ENCODE results near the gene SOBP. TPM values are rescaled to one million over a fixed set of nuclear protein-coding genes. Genes with fewer than 3 reads are reported as not detected.

Gene SOBP
- total RNA-seq, 4 donors from 2014 or later = 6.0 to 18.4 (median 6.7) TPM

- no peak for TF ChIP-seq EP300 (IDR thresholded peaks at IDR 0.05)
- TF ChIP-seq CTCF (IDR thresholded peaks at IDR 0.05) = no peak
- no peak for TF ChIP-seq POLR2A (IDR thresholded peaks at IDR 0.05)
- WGBS, 2 donors = 69 to 75% methylated on average over 5 of the region's 5 CpGs
- peaks cover 0 to 15% (median 0%) of the 10 kb centered on the region in 4 donors for H3K4me1 ChIP-seq
- H3K4me3 ChIP-seq = no peak overlapping the region
- no peak overlapping the region for H3K27ac ChIP-seq
- H3K9me3 ChIP-seq = no peaks in the 10 kb centered on the region
- no peaks in the 10 kb centered on the region for H3K36me3 ChIP-seq
- DNase-seq (ENCODE audit: low spot score in 2 of 2) = no peak
- no peaks in the 10 kb centered on the region for H3K27me3 ChIP-seq
Measured at GRCh38 chr6:107602321-107603005, 112.5 kb downstream of the SOBP start.

DNA sequence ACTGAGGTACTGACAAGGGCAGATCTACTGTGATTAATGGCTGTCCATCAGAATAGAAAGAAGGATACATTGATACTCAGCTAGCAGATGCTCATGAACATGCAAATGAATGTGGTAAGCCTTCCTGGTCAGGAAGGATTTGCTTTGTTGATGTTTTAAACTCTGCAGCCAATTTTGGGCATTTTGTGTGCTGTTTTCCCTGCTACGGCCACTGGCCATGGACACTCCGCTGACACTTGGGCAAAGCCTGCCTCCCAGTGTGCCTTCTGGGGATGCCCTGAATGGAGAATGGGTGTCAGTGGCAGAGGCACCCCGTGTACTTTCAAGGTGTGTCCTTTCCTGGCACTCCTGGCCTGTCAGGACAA is 113.1 kb downstream of the SOBP start:
- Histone ChIP-seq H3K4me1 (peaks cover 0 to 15% (median 0%) of the 10 kb centered on the region in 4 donors), H3K4me3 (no peak overlapping the region), H3K9me3 (no peaks in the 10 kb centered on the region), H3K36me3 (no peaks in the 10 kb centered on the region), H3K27me3 (no peaks in the 10 kb centered on the region), H3K27ac (no peak overlapping the region)
- no peak for TF ChIP-seq CTCF (IDR thresholded peaks at IDR 0.05)
- no peak for TF ChIP-seq POLR2A (IDR thresholded peaks at IDR 0.05)
- no peak for TF ChIP-seq EP300 (IDR thresholded peaks at IDR 0.05)
- DNase-seq (ENCODE audit: low spot score in 2 of 2) = no peak
- 73 to 91% methylated on average over 3 of the region's 3 CpGs for WGBS, 2 donors

DNA sequence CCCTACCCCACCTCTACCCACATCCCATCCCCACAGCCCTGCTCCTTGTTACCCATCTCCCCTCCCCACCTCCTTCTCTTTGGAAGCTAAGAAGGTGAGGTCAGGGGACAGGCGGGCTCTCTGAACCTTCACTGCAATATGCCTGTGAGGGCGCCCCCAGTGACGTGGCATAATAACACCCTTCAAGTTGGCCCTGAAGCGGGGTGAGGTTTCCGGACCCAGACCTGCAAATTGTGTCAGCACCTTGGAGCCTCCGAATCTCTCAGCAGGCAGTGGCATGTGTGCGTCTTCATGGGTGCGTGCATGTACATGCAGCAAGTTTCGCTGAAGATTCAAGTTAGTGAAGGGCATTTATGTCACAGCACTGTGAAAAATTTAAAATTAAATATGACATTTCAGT is 114.6 kb downstream of the SOBP start:
- 95 to 97% methylated on average over 9 of the region's 9 CpGs for WGBS, 2 donors
- Histone ChIP-seq H3K36me3 (no peaks in the 10 kb centered on the region), H3K4me1 (peaks cover 0 to 15% (median 0%) of the 10 kb centered on the region in 4 donors), H3K4me3 (no peak overlapping the region), H3K9me3 (no peaks in the 10 kb centered on the region), H3K27ac (no peak overlapping the region), H3K27me3 (no peaks in the 10 kb centered on the region)
- TF ChIP-seq EP300 (IDR thresholded peaks at IDR 0.05) (no peak), POLR2A (IDR thresholded peaks at IDR 0.05) (no peak), CTCF (IDR thresholded peaks at IDR 0.05) (no peak)
- DNase-seq (ENCODE audit: low spot score in 2 of 2) = no peak

GRCh38 chr6:107606407-107606806 is 116.5 kb downstream of the SOBP start:
- no peak for TF ChIP-seq CTCF (IDR thresholded peaks at IDR 0.05)
- TF ChIP-seq POLR2A (IDR thresholded peaks at IDR 0.05) = no peak
- no peak for TF ChIP-seq EP300 (IDR thresholded peaks at IDR 0.05)
- H3K4me1 ChIP-seq = peaks cover 0 to 12% (median 2%) of the 10 kb centered on the region in 4 donors
- DNase-seq (ENCODE audit: low spot score in 2 of 2) = no peak
- no peak overlapping the region for H3K4me3 ChIP-seq
- no peaks in the 10 kb centered on the region for H3K36me3 ChIP-seq
- no peaks in the 10 kb centered on the region for H3K9me3 ChIP-seq
- H3K27me3 ChIP-seq = no peaks in the 10 kb centered on the region
- WGBS, 2 donors = 74 to 75% methylated on average over 4 of the region's 4 CpGs
- H3K27ac ChIP-seq = no peak overlapping the region

DNA sequence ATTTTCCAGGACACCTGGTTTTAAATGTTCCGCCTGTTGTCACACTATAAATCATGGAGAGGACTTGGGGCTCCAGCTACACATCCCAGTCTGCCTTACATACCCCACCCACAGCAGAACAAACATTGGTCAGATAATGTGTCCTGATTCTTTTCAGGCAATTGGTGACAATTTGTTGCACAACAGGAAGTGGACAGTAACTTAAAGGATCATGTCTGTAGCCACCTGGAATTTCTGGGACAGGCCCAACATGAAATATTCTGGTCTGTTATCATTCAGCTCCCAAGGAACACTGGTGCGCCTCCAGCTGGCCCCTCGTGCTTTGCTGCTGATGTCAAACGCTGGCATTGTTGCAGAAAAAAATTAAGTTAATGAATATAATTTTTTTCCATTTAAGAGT is 117.2 kb downstream of the SOBP start:
- DNase-seq (ENCODE audit: low spot score in 2 of 2) = no peak
- Histone ChIP-seq H3K4me3 (no peak overlapping the region), H3K27ac (no peak overlapping the region), H3K27me3 (no peaks in the 10 kb centered on the region), H3K9me3 (no peaks in the 10 kb centered on the region), H3K36me3 (no peaks in the 10 kb centered on the region), H3K4me1 (peaks cover 0 to 11% (median 5%) of the 10 kb centered on the region in 4 donors)
- TF ChIP-seq POLR2A (IDR thresholded peaks at IDR 0.05) = no peak
- no peak for TF ChIP-seq CTCF (IDR thresholded peaks at IDR 0.05)
- no peak for TF ChIP-seq EP300 (IDR thresholded peaks at IDR 0.05)
- WGBS, 2 donors = 75 to 76% methylated on average over 4 of the region's 4 CpGs

Data from tibial nerve (tissue), 4 donors.